HFF-Myc (cell line): ENCODE results near the gene ENTHD1.

Experiments used
- DNase-seq: peaks from one replicate; pipeline ENCODE4 v3.0.0-alpha.2; 2011; ENCODE audit warnings: low read depth; ENCODE audit errors: extremely low read depth
- H3K4me3 ChIP-seq: replicated peaks from 2 replicates; pipeline ENCODE4 v1.5.1; 2011; ENCODE audit warnings: low read depth, mild to moderate bottlenecking, control low read depth, low read length
- TF ChIP-seq, protein P1 (sequence below): IDR thresholded peaks from 2 replicates; pipeline ENCODE4 v1.5.1; 2012; ENCODE audit warnings: mild to moderate bottlenecking, low read depth, low read length, control low read depth; ENCODE audit errors: missing control alignments

The ENTHD1 gene

DNA sequence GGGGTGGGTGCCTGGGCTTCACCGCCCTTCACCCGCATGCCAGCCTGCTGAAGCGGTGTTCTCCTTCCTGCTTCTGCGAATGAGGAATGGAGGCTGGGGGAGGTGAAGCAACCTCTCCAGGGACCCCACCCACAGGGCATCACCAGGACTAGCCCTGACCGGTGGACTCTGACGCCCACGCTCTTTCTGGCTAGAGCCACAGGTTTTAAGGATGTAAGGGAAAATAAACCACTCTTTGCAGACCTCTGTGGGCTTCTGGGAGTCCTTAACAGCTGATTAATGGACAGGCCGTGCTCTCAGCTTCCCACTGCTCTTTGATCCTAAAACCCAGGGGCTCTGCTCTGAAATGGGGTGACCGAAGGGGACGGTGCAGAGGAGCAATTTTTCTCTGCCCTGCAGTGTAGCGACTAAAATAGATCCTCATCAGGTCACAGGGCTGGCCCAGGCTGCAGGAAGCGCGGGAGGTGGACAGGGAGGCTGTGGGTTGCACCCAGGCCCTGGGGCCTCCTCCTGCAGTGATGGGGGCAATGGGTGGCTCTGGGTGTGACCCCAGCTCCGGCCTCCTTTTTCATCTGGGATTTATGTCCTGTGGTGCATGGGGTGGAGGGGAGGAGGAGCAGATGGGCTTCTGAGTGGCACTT, 195.7 kb downstream of the ENTHD1 start:
- TF ChIP-seq, protein P1, sequence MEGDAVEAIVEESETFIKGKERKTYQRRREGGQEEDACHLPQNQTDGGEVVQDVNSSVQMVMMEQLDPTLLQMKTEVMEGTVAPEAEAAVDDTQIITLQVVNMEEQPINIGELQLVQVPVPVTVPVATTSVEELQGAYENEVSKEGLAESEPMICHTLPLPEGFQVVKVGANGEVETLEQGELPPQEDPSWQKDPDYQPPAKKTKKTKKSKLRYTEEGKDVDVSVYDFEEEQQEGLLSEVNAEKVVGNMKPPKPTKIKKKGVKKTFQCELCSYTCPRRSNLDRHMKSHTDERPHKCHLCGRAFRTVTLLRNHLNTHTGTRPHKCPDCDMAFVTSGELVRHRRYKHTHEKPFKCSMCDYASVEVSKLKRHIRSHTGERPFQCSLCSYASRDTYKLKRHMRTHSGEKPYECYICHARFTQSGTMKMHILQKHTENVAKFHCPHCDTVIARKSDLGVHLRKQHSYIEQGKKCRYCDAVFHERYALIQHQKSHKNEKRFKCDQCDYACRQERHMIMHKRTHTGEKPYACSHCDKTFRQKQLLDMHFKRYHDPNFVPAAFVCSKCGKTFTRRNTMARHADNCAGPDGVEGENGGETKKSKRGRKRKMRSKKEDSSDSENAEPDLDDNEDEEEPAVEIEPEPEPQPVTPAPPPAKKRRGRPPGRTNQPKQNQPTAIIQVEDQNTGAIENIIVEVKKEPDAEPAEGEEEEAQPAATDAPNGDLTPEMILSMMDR, result no peak

DNA sequence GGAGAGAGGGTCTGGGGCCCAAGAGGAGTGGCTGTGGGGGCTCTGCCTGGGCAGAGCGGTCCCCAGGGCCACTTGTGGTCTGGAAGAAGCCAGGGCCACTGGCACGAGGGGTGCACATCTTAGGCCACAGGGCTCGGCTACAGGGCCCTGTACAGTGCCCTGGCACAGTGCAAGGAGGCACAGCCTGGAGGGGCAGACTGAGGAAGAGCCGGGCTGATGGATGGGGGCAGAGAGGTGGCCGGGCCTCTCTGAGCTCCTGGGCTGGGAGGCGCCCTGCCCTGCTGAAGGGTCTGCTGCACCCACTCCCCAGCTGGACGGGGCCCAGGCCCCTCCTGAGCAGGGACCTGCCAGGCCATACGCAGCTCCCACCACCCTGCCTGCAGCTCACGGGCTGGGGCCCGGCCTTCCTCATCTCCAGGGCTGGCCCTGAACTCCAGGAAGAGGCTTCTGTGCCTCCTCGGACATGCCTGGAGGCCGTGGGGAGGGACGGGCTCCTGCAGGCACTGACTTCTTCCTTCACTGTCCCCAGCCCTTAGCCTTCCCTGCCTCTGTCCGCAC, 199.5 kb downstream of the ENTHD1 start:
- TF ChIP-seq, protein P1, result no peak

More for the DNA sequence above, 195.7 kb downstream of the ENTHD1 start:
- H3K4me3 ChIP-seq, result no peak overlapping the region
- DNase-seq, result no peak

More for the DNA sequence above, 199.5 kb downstream of the ENTHD1 start:
- DNase-seq, result no peak
- H3K4me3 ChIP-seq, result no peak overlapping the region
